ENCODE measurements around the gene GPR89A.
"Not testable (repeated sequence)": the region's sequence is repeated elsewhere in the genome, so short reads cannot be mapped to it uniquely, and the experiment has no call there.

DNA sequence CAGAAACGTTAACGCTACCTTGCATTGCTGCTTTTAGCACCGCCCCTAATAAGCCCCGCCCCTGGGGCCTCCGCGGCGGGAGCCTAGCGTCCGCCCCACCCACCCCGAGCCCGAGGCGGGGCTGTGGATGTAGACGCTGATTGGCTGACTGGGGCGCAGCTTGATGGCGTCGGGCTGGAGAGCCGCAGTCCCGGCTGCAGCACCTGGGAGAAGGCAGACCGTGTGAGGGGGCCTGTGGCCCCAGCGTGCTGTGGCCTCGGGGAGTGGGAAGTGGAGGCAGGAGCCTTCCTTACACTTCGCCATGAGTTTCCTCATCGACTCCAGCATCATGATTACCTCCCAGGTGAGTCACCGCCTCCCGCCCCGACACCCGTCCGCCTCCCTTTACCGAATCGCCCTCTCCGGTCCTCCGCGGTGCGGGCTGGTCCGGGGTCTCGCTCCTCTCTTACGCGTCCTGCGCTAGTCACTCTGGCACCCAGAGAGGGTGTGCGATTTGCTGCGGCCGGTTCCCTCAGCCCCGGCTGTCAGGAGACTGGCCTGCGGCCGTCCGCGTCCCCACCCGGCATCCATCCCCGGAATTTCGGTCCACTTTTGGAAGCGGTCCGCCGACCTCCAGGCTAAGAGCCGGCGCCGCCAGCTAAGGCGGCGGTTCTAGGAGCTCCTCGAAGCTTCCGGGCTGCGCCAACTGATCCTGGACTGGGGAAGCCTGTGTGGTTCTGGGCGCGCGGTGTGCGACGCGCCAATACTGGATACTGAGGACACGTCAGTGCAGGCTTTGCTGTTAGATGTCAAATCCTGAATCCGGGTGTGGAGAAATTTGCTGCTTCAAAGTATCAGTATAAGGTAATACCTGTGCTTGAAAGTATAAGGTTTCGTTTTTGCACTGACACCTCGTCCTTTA, at the start of gene GPR89A:
- TF ChIP-seq, protein P1, sequence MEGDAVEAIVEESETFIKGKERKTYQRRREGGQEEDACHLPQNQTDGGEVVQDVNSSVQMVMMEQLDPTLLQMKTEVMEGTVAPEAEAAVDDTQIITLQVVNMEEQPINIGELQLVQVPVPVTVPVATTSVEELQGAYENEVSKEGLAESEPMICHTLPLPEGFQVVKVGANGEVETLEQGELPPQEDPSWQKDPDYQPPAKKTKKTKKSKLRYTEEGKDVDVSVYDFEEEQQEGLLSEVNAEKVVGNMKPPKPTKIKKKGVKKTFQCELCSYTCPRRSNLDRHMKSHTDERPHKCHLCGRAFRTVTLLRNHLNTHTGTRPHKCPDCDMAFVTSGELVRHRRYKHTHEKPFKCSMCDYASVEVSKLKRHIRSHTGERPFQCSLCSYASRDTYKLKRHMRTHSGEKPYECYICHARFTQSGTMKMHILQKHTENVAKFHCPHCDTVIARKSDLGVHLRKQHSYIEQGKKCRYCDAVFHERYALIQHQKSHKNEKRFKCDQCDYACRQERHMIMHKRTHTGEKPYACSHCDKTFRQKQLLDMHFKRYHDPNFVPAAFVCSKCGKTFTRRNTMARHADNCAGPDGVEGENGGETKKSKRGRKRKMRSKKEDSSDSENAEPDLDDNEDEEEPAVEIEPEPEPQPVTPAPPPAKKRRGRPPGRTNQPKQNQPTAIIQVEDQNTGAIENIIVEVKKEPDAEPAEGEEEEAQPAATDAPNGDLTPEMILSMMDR (IDR thresholded peaks at IDR 0.05), result not testable (repeated sequence)
- peak; percentile 13 to 86 for TF ChIP-seq POLR2A (IDR thresholded peaks at IDR 0.05)
